Lower leg skin (tissue), 4 donors: ENCODE data around the gene SRSF1. TPM values are rescaled to one million over a fixed set of nuclear protein-coding genes. Genes with fewer than 3 reads are reported as not detected.

Experiments
- DNase-seq, 2 donors: peaks; one replicate each; pipeline ENCODE4 v3.0.0-alpha.2; 2019; ENCODE audit warnings: low spot score in 2 of 2
- H3K4me3 ChIP-seq: fragments of 200-600 bp; sonication (generic); 2 replicates; pipeline ENCODE4 v1.5.1; 2017; ENCODE audit warnings: mild to moderate bottlenecking, low read depth; ENCODE audit not compliant: poor library complexity, severe bottlenecking
- POLR2A ChIP-seq, 2 donors: fragments of 450-650 bp; IDR thresholded peaks; one replicate each; pipeline ENCODE4 v1.6.1; 2016 to 2017; ENCODE audit warnings: antibody characterized with exemption in 2 of 2, mild to moderate bottlenecking in 1 of 2, moderate library complexity in 1 of 2
- WGBS, 2 donors: methylation state at CpG; one replicate each; pipeline ENCODE4 v1.1.5; 2018; 5-methylcytosine and 5-hydroxymethylcytosine counted together
- intact Hi-C: fragments of 100-400 bp; cut with DNase I; formaldehyde crosslinking; loops from one replicate; pipeline ENCODE4 v1.15.0; 2023; ENCODE audit warnings: low total_unique reads
- total RNA-seq, 4 donors: library from RNA; depleted of rRNA; stranded (reverse); fragments of >200 nt; gene quantifications; one replicate each; pipeline ENCODE4 v1.1.0, GENCODE V29; 2016
- TF ChIP-seq, protein P1 (sequence below), 3 donors: fragments of 450-650 bp; IDR thresholded peaks; one replicate each; pipeline ENCODE4 v1.5.1; 2016; ENCODE audit warnings: antibody characterized with exemption in 3 of 3, mild to moderate bottlenecking in 3 of 3, moderate library complexity in 2 of 3

SRSF1 gene
- total RNA-seq, 4 donors from 2014 or later, result 82.3 to 128 (median 104) TPM

- whole genome bisulfite sequencing, 2 donors, result 3% methylated on average over 28 to 31 of the region's 54 CpGs
- TF ChIP-seq, protein P1, sequence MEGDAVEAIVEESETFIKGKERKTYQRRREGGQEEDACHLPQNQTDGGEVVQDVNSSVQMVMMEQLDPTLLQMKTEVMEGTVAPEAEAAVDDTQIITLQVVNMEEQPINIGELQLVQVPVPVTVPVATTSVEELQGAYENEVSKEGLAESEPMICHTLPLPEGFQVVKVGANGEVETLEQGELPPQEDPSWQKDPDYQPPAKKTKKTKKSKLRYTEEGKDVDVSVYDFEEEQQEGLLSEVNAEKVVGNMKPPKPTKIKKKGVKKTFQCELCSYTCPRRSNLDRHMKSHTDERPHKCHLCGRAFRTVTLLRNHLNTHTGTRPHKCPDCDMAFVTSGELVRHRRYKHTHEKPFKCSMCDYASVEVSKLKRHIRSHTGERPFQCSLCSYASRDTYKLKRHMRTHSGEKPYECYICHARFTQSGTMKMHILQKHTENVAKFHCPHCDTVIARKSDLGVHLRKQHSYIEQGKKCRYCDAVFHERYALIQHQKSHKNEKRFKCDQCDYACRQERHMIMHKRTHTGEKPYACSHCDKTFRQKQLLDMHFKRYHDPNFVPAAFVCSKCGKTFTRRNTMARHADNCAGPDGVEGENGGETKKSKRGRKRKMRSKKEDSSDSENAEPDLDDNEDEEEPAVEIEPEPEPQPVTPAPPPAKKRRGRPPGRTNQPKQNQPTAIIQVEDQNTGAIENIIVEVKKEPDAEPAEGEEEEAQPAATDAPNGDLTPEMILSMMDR (IDR thresholded peaks at IDR 0.05), result no peak
- intact Hi-C loops, result no loop called here
- H3K4me3 ChIP-seq, result peak overlapping the region; percentile 46
- DNase-seq, result peak; percentile 39 to 93
Measured at GRCh38 chr17:57988301-57989250, 18.5 kb downstream of the SRSF1 start.

DNA sequence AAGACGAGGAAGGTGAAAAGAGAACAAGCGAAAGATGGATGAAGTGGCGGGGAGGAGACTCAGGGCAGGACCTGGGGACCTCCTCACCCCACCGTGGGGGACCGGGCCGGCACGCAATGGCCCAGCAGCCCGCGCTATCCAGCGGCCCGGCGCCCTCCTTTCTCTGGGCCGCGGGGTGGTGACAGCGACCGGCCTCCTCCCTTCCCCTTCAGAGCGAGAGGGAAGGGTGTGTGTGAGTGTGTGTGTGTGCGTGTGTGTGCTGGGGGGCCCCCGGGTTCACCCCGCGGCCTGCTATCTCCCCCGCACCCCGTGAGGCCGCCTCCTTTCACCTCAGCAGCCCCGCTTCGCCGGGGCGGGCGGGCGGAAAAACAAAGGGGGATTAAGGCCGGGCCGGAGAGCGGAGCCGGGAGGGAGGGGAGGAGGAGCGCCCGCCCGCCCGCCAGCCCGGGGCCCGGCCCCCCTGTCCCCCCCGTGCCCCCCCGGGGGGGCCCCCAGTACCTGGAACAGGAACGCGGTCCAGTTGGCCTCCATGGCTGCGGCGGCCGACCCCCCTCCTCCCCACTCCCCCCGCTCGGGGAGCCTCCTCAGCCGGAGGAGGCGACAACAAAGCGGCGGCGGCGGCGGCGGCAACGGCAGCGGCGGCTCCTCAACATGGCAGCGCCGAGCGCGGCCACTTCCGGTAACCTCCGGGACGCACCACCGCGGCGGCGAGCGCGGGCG is 19.3 kb downstream of the SRSF1 start, which contains the start of gene VEZF1:
Gene VEZF1, minus strand, starts transcription at position 674 of the 720 bp plus-strand sequence. Its CDS starts 143 bp downstream, at position 531.
- intact Hi-C loops, result no loop called here
- TF ChIP-seq, protein P1 (IDR thresholded peaks at IDR 0.05), result no peak
- no peak for TF ChIP-seq POLR2A (IDR thresholded peaks at IDR 0.05)
- 0 to 1% methylated on average over 25 to 35 of the region's 74 CpGs for WGBS, 2 donors
- peak within 1 kb of the TSS; percentile 46 for H3K4me3 ChIP-seq
- DNase-seq, result peak; percentile 47 to 94

DNA sequence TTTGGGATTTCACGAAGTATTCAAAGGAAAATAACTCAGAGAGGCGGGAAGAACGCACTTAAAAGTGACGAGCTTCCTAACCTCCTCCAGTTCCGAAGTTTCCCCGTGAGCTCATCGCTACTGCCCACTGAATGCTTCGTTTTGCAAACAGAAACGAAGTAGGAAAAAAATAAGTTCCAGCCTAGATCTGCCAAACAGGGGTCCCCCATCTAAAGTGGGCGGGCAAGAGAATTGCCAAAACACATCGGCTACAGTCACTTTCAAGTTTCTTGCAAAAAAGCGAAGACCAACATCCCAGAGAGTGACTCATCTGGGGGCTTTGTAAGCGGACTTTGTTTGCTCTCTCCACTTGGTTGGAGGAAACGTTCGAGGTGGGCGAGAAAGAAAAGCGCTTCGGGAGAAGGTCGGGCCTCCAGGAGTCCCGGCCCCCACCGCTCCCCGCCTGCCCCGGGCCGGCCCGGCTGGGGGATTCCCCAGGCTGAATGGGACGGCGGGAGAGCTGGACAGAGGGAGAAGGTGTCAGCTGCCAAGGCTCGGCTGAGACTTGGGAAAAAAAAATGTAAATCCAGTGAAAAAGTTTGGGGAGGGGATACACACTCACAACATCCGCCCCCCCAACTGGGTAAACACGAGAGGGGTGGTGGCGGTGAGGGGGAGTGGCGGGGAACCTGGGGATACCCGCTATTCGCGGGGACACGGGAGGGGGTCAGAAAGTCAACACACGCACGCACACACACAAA is 20.0 kb downstream of the SRSF1 start:
- peak in 1 of 2 donors; percentile 88 for DNase-seq
- intact Hi-C loops, result no loop called here
- peak overlapping the region; percentile 46 for H3K4me3 ChIP-seq
- 0% methylated on average over 38 of the region's 38 CpGs for WGBS, 2 donors
- TF ChIP-seq POLR2A (IDR thresholded peaks at IDR 0.05), result no peak
- TF ChIP-seq, protein P1 (IDR thresholded peaks at IDR 0.05), result no peak

DNA sequence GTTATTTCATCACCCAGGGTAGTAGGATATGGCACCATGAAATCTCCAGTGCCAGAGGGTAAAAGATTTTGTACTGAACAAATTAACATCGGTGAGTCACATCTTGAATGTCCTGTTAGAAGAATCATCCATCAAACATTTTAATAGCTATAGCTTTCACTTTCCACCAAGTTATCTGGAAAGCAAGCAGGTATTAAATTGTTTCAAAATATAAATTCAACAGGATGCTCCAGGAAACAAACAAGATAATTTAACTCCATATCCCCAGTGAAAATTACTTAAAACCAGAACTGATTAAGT is 21.4 kb downstream of the SRSF1 start:
- WGBS, 2 donors, result 3 to 13% methylated on average over 1 of the region's 1 CpG

More for the DNA sequence above, 21.4 kb downstream of the SRSF1 start:
- DNase-seq, result no peak
- intact Hi-C loops, result no loop called here
- no peak overlapping the region for H3K4me3 ChIP-seq
- TF ChIP-seq, protein P1 (IDR thresholded peaks at IDR 0.05), result no peak
- no peak for TF ChIP-seq POLR2A (IDR thresholded peaks at IDR 0.05)
